Calu3 (cell line): Measurements from ENCODE around the gene TYRP1. TPM values are rescaled to one million over a fixed set of nuclear protein-coding genes. Genes with fewer than 3 reads are reported as not detected.

ENCODE experiments used
- Bru-seq: library from RNA; stranded (reverse); fragments of 400-500 nt; gene quantifications from one replicate; lab custom pipeline; 2021; lab: Mats Ljungman, UMichigan
- BruChase-seq, 2 experiments: library from RNA; stranded (reverse); fragments of 400-500 nt; gene quantifications; one replicate each; lab custom pipeline; 2021; lab: Mats Ljungman, UMichigan
- BruUV-seq: library from RNA; stranded (reverse); fragments of 400-500 nt; replicated peaks from 2 replicates; lab custom pipeline; 2021; lab: Mats Ljungman, UMichigan
- CTCF ChIA-PET: fragments of 300-600 bp; sonication (Branson Sonifier 250); formaldehyde crosslinking; loops from one replicate; lab custom pipeline; 2022; ENCODE audit warnings: antibody characterized with exemption; lab: Charles Lee
- DNase-seq: peaks from one replicate; pipeline ENCODE4 v3.0.0; 2022
- H3K27ac Mint-ChIP-seq: one replicate; pipeline ENCODE4 v1.8.0; 2022; ENCODE audit warnings: mixed read lengths; ENCODE audit not compliant: unreplicated experiment
- H3K27me3 Mint-ChIP-seq: one replicate; pipeline ENCODE4 v1.8.0; 2022; ENCODE audit warnings: mixed read lengths; ENCODE audit not compliant: unreplicated experiment
- H3K36me3 Mint-ChIP-seq: one replicate; pipeline ENCODE4 v1.8.0; 2022; ENCODE audit warnings: mild to moderate bottlenecking, moderate library complexity, mixed read lengths; ENCODE audit not compliant: insufficient read depth, unreplicated experiment
- H3K4me1 Mint-ChIP-seq: one replicate; pipeline ENCODE4 v1.8.0; 2022; ENCODE audit warnings: mild to moderate bottlenecking, low read depth, mixed read lengths; ENCODE audit not compliant: unreplicated experiment
- H3K4me3 Mint-ChIP-seq: one replicate; pipeline ENCODE4 v1.8.0; 2022; ENCODE audit warnings: mild to moderate bottlenecking, low read depth, moderate library complexity, mixed read lengths; ENCODE audit not compliant: unreplicated experiment
- H3K9me3 Mint-ChIP-seq: one replicate; pipeline ENCODE4 v1.8.0; 2022; ENCODE audit warnings: low read depth, mixed read lengths; ENCODE audit not compliant: unreplicated experiment
- CTCF ChIP-seq: fragments of 200-600 bp; IDR thresholded peaks from one replicate; pipeline ENCODE4 v1.8.0; 2022; ENCODE audit warnings: antibody characterized with exemption; ENCODE audit not compliant: unreplicated experiment
- intact Hi-C: fragments of 100-400 bp; cut with micrococcal nuclease; formaldehyde crosslinking; loops from one replicate; pipeline ENCODE4 v1.10.0; 2022; ENCODE audit not compliant: unreplicated experiment
- long read RNA-seq: library from polyadenylated mRNA; stranded (forward); transcript quantifications from one replicate; pipeline ENCODE4 v2.0.0, GENCODE V29; 2022
- total RNA-seq: library from RNA; stranded (reverse); gene quantifications from 2 replicates; pipeline ENCODE4 v1.2.3, GENCODE V29; 2022

The TYRP1 gene
- total RNA-seq: not detected in 2 replicates
- Bru-seq, nascent RNA: percentile 9 among the genes with signal in this experiment
- BruChase-seq, experiment 1, labeled RNA remaining after a 6-hour chase: percentile 5 among the genes with signal in this experiment
- BruChase-seq, experiment 2, labeled RNA remaining after a 2-hour chase: not detected
- long read RNA-seq: 0 reads

- intact Hi-C loops: no loop called here
- Mint-ChIP-seq H3K36me3 (no peaks in the 10 kb centered on the region), H3K4me3 (no peak within 1 kb of the TSS), H3K27me3 (no peaks in the 10 kb centered on the region), H3K4me1 (peaks cover 9% of the 10 kb centered on the region), H3K9me3 (no peaks in the 10 kb centered on the region), H3K27ac (no peak within 1 kb of the TSS)
- no peak for DNase-seq
- CTCF ChIA-PET: no interaction called here
- TF ChIP-seq CTCF: no peak
- no TSS peak for BruUV-seq
Measured at GRCh38 chr9:12693141-12693540, at the start of gene TYRP1. TSS of gene TYRP1 (plus strand) at chr9:12693385. CDS start at chr9:12693997, 612 bp downstream.

GRCh38 chr9:12643686-12644085 lies 49.5 kb upstream of the TYRP1 start:
- DNase-seq: no peak
- Mint-ChIP-seq H3K27me3 (no peaks in the 10 kb centered on the region), H3K4me3 (no peak overlapping the region), H3K27ac (no peak overlapping the region), H3K9me3 (no peaks in the 10 kb centered on the region), H3K4me1 (no peaks in the 10 kb centered on the region), H3K36me3 (no peaks in the 10 kb centered on the region)
- no peak for TF ChIP-seq CTCF
- intact Hi-C loops: no loop called here
- no TSS peak for BruUV-seq
- CTCF ChIA-PET: no interaction called here

- Mint-ChIP-seq H3K36me3 (no peaks in the 10 kb centered on the region), H3K9me3 (no peaks in the 10 kb centered on the region), H3K4me3 (no peak overlapping the region), H3K27me3 (no peaks in the 10 kb centered on the region), H3K4me1 (no peaks in the 10 kb centered on the region), H3K27ac (no peak overlapping the region)
- no TSS peak for BruUV-seq
- TF ChIP-seq CTCF: no peak
- CTCF ChIA-PET: no interaction called here
- no peak for DNase-seq
- intact Hi-C loops: no loop called here
Measured at GRCh38 chr9:12648925-12649324, 44.3 kb upstream of the TYRP1 start.

- CTCF ChIA-PET: no interaction called here
- no peaks in the 10 kb centered on the region for H3K4me1 Mint-ChIP-seq
- H3K4me3 Mint-ChIP-seq: no peak overlapping the region
- H3K27me3 Mint-ChIP-seq: no peaks in the 10 kb centered on the region
- intact Hi-C loops: no loop called here
- no peak overlapping the region for H3K27ac Mint-ChIP-seq
- no TSS peak for BruUV-seq
- TF ChIP-seq CTCF: no peak
- H3K9me3 Mint-ChIP-seq: no peaks in the 10 kb centered on the region
- DNase-seq: no peak
- H3K36me3 Mint-ChIP-seq: no peaks in the 10 kb centered on the region
Measured at GRCh38 chr9:12651125-12651524, 42.1 kb upstream of the TYRP1 start.
